Endothelial cell of hepatic sinusoid (primary cell): ENCODE data around the gene SORCS1.

Source experiments
- in situ Hi-C: cut with HindIII; loops from 2 replicates; pipeline ENCODE4 v1.10.0; 2017; ENCODE audit warnings: low sequenced_read_pairs

Gene SORCS1

GRCh38 chr10:106997721-106998120, 166.8 kb downstream of the SORCS1 start:
- in situ Hi-C loops = no loop called here

GRCh38 chr10:106996510-106996909, 168.0 kb downstream of the SORCS1 start:
- in situ Hi-C loops = no loop called here

- in situ Hi-C loops = no loop called here
These were observed 172.5 kb downstream of the SORCS1 start for GRCh38 chr10:106992055-106992454.

GRCh38 chr10:106991091-106991490, 173.4 kb downstream of the SORCS1 start:
- in situ Hi-C loops = no loop called here

GRCh38 chr10:106987362-106987761, 177.1 kb downstream of the SORCS1 start:
- in situ Hi-C loops = no loop called here

- in situ Hi-C loops = no loop called here
These were observed 182.2 kb downstream of the SORCS1 start for GRCh38 chr10:106982268-106982667.

GRCh38 chr10:106981452-106982075, 182.9 kb downstream of the SORCS1 start:
- in situ Hi-C loops = no loop called here

- in situ Hi-C loops = no loop called here
These were observed 183.7 kb downstream of the SORCS1 start for GRCh38 chr10:106980495-106981451.

- in situ Hi-C loops = no loop called here
These were observed 185.8 kb downstream of the SORCS1 start for GRCh38 chr10:106978756-106979155.

GRCh38 chr10:106973716-106974115, 190.8 kb downstream of the SORCS1 start:
- in situ Hi-C loops = no loop called here

GRCh38 chr10:106973288-106973687, 191.2 kb downstream of the SORCS1 start:
- in situ Hi-C loops = no loop called here

- in situ Hi-C loops = no loop called here
These were observed 192.1 kb downstream of the SORCS1 start for GRCh38 chr10:106972381-106972780.

- in situ Hi-C loops = no loop called here
These were observed 193.1 kb downstream of the SORCS1 start for GRCh38 chr10:106971411-106971831.

- in situ Hi-C loops = no loop called here
These were observed 197.1 kb downstream of the SORCS1 start for GRCh38 chr10:106967452-106967851.

- in situ Hi-C loops = no loop called here
These were observed 203.7 kb downstream of the SORCS1 start for GRCh38 chr10:106960812-106961211.

- in situ Hi-C loops = no loop called here
These were observed 205.0 kb downstream of the SORCS1 start for GRCh38 chr10:106959521-106959920.

GRCh38 chr10:106958589-106959361, 205.7 kb downstream of the SORCS1 start:
- in situ Hi-C loops = no loop called here

- in situ Hi-C loops = no loop called here
These were observed 206.5 kb downstream of the SORCS1 start for GRCh38 chr10:106957823-106958588.

GRCh38 chr10:106956216-106956915, 208.1 kb downstream of the SORCS1 start:
- in situ Hi-C loops = no loop called here

GRCh38 chr10:106955133-106955532, 209.4 kb downstream of the SORCS1 start:
- in situ Hi-C loops = no loop called here
